Stomach smooth muscle (tissue), 2 donors: ENCODE results near the gene MRPS5.
"Not testable (repeated sequence)": the region's sequence is repeated elsewhere in the genome, so short reads cannot be mapped to it uniquely, and the experiment has no call there.

Experiments
- H3K27ac ChIP-seq: one replicate; pipeline ENCODE4 v1.7.0; 2013; ENCODE audit warnings: mild to moderate bottlenecking, low read length, inconsistent platforms
- H3K27me3 ChIP-seq, 2 donors: one replicate each; pipeline ENCODE4 v1.7.0; 2013; ENCODE audit warnings: low read length in 2 of 2; ENCODE audit not compliant: insufficient read depth in 2 of 2, control insufficient read depth in 1 of 2
- H3K36me3 ChIP-seq, 2 donors: one replicate each; pipeline ENCODE4 v1.7.0; 2013; ENCODE audit warnings: low read length in 2 of 2; ENCODE audit not compliant: control insufficient read depth in 2 of 2, insufficient read depth in 2 of 2
- H3K4me1 ChIP-seq: one replicate; pipeline ENCODE4 v1.7.0; 2013; ENCODE audit warnings: low read length; ENCODE audit not compliant: control insufficient read depth, insufficient read depth
- H3K4me3 ChIP-seq, 2 donors: one replicate each; pipeline ENCODE4 v1.7.0; 2013; ENCODE audit warnings: low read length in 2 of 2
- H3K9ac ChIP-seq, 2 donors: one replicate each; pipeline ENCODE4 v1.7.0; 2013; ENCODE audit warnings: low read length in 2 of 2, mild to moderate bottlenecking in 1 of 2
- H3K9me3 ChIP-seq, 2 donors: one replicate each; pipeline ENCODE4 v1.7.0; 2013; ENCODE audit warnings: low read length in 2 of 2; ENCODE audit not compliant: control insufficient read depth in 2 of 2
- donor health status: healthy.
- donor health status: Pancreatic carcinoma.

MRPS5 gene

DNA sequence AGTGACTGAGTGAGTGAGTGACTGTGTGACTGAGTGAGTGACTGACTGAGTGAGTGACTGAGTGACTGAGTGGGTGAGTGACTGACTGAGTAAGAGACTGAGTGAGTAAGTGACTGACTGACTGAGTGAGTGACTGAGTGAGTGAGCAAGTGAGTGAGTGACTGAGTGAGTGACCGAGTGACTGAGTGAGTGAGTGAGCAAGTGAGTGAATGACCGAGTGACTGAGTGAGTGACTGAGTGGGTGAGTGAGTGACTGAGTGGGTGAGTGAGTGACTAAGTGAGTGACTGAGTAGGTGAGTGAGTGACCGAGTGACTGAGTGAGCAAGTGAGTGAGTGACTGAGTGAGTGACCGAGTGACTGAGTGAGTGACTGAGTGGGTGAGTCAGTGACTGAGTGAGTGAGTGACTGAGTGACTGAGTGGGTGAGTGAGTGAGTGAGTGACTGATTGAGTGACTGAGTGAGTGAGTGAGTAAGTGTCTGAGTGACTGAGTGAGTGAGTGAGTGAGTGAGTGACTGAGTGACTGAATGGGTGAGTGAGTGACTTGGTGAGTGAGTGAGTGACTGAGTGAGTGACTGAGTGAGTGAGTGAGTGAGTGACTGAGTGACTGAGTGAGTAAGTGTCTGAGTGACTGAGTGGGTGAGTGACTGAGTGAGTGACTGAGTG, 82.8 kb downstream of the MRPS5 start:
- no peak overlapping the region for H3K4me3 ChIP-seq
- peaks cover 20% of the 10 kb centered on the region for H3K4me1 ChIP-seq
- no peak overlapping the region for H3K9ac ChIP-seq
- no peaks in the 10 kb centered on the region for H3K9me3 ChIP-seq
- no peaks in the 10 kb centered on the region for H3K36me3 ChIP-seq
- H3K27ac ChIP-seq = no peak overlapping the region
- H3K27me3 ChIP-seq = peaks cover 0 to 4% of the 10 kb centered on the region in 2 donors

DNA sequence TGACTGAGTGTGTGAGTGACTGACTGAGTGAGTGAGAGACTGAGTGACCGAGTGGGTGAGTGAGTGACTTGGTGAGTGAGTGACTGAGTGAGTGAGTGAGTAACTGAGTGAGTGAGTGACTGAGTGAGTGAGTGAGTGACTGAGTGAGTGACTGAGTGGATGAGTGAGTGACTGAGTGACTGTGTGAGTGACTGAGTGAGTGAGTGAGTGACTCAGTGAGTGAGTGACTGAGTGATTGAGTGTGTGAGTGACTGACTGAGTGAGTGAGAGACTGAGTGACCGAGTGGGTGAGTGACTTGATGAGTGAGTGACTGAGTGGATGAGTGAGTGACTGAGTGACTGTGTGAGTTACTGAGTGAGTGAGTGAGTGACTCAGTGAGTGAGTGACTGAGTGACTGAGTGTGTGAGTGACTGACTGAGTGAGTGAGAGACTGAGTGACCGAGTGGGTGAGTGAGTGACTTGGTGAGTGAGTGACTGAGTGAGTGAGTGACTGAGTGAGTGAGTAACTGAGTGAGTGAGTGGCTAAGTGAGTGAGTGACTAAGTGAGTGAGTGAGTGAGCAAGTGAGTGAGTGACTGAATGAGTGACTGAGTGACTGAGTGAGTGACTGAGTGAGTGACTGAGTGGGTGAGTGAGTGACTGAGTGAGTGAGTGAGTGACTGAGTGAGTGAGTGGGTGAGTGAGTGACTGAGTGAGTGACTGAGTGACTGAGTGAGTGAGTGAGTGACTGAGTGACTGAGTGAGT, 83.6 kb downstream of the MRPS5 start:
- H3K27me3 ChIP-seq, H3K9me3 ChIP-seq, H3K9ac ChIP-seq, H3K27ac ChIP-seq, H3K4me3 ChIP-seq, H3K36me3 ChIP-seq: not testable (repeated sequence)
- H3K4me1 ChIP-seq = peaks cover 12% of the 10 kb centered on the region

- H3K9ac ChIP-seq = no peak overlapping the region
- H3K4me3 ChIP-seq = no peak overlapping the region
- H3K36me3 ChIP-seq = no peaks in the 10 kb centered on the region
- no peaks in the 10 kb centered on the region for H3K9me3 ChIP-seq
- peaks cover 8% of the 10 kb centered on the region for H3K4me1 ChIP-seq
- H3K27ac ChIP-seq = no peak overlapping the region
- H3K27me3 ChIP-seq = no peaks in the 10 kb centered on the region
Observed at GRCh38 chr2:95037384-95037839, 84.2 kb downstream of the MRPS5 start.

- Histone ChIP-seq H3K9me3 (no peaks in the 10 kb centered on the region), H3K36me3 (no peaks in the 10 kb centered on the region), H3K4me1 (peaks cover 8% of the 10 kb centered on the region), H3K27me3 (no peaks in the 10 kb centered on the region), H3K9ac (no peak overlapping the region), H3K4me3 (no peak overlapping the region), H3K27ac (no peak overlapping the region)
Observed at GRCh38 chr2:95036596-95037383, 84.8 kb downstream of the MRPS5 start.
